Neuron (in vitro differentiated cells): ENCODE results near the gene ULBP1.
A peak's percentile ranks its signal among the peaks of the same experiment; 100 is the strongest.
"Not testable (repeated sequence)": the region's sequence is repeated elsewhere in the genome, so short reads cannot be mapped to it uniquely, and the experiment has no call there.

Source experiments
- H2AFZ ChIP-seq: one replicate; pipeline ENCODE4 v1.6.1; 2013; ENCODE audit warnings: low read depth, mild to moderate bottlenecking, inconsistent platforms, low read length, moderate library complexity
- H3K27me3 ChIP-seq: one replicate; pipeline ENCODE4 v1.6.1; 2013; ENCODE audit warnings: low read length; ENCODE audit not compliant: insufficient read depth
- H3K36me3 ChIP-seq: one replicate; pipeline ENCODE4 v1.6.1; 2013; ENCODE audit warnings: low read length; ENCODE audit not compliant: insufficient read depth
- H3K4me1 ChIP-seq: one replicate; pipeline ENCODE4 v1.6.1; 2013; ENCODE audit warnings: low read length; ENCODE audit not compliant: insufficient read depth
- H3K4me3 ChIP-seq: 2 replicates; pipeline ENCODE4 v1.5.1; 2013; ENCODE audit warnings: mild to moderate bottlenecking, low read length, moderate library complexity
- H3K9me3 ChIP-seq: one replicate; pipeline ENCODE4 v1.6.1; 2013; ENCODE audit warnings: low read length

ULBP1 gene

DNA sequence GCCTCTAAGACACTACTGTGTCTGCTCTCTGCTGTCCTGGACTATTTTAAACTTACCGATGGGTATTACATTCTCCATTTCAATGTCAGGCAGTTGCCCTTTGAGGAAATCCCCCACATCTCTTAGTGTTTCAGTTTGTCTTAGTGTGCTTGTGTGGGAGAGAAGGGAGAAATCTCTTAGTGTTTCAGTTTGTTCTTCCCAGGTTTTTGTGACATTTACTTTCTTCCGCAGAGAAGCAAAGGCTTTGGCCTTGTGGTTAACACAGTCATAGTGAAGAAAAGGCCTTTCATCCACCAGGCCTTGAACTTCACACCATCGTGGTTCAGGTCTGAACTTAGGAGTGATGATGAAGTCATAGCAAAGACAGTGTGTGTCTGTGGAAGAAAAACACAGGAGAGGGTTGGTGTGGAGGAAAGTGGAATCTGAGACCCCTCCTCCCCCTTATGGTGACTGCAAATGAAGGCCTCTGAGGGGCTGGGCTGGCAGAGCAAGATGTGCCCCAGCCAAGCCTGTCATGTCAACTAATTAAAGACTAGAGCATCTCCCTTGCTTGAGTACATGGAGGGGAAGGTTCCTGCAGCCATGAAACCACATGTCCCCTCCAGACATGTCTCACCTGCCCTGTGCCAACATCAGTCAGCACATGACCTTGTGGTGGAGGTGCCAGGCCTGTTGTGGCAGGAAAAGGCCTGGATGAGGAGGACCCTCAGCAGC lies 37.7 kb downstream of the ULBP1 start:
- Histone ChIP-seq H3K27me3 (peaks cover 2% of the 10 kb centered on the region), H3K36me3 (no peaks in the 10 kb centered on the region), H3K4me1 (peaks cover 5% of the 10 kb centered on the region), H3K9me3 (no peaks in the 10 kb centered on the region), H2AFZ (no peak overlapping the region), H3K4me3 (no peak overlapping the region)

DNA sequence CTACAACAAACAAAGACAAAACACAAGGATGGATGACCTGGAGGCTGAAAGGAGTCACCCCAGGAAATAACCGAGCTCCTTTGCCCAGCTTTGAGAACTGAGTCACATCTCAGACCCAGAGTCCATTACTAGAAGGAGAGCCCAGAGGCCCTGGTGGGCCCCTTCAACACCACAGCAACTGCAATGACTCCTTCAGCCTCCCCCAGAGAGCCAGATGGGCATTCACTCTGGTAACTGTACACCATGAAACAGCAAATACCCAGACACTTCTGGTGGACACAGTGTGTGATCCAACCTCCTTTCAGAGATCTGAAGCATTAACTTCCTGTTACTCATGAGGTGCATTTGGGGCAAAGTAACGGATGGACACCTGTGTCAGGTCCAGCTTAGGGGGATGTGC lies 39.0 kb downstream of the ULBP1 start:
- no peak overlapping the region for H3K4me3 ChIP-seq
- H3K4me1 ChIP-seq, result peaks cover 5% of the 10 kb centered on the region
- no peaks in the 10 kb centered on the region for H3K36me3 ChIP-seq
- no peak overlapping the region for H2AFZ ChIP-seq
- no peaks in the 10 kb centered on the region for H3K9me3 ChIP-seq
- peaks cover 3% of the 10 kb centered on the region for H3K27me3 ChIP-seq

GRCh38 chr6:150003599-150003998 lies 39.9 kb downstream of the ULBP1 start:
- not testable (repeated sequence) for H3K4me3 ChIP-seq, H2AFZ ChIP-seq, H3K4me1 ChIP-seq, H3K36me3 ChIP-seq, H3K9me3 ChIP-seq, H3K27me3 ChIP-seq

GRCh38 chr6:150004101-150004782 lies 40.5 kb downstream of the ULBP1 start:
- Histone ChIP-seq H3K4me3 (peak overlapping the region; percentile 58), H3K27me3 (peaks cover 9% of the 10 kb centered on the region), H3K9me3 (no peaks in the 10 kb centered on the region), H3K4me1 (peaks cover 5% of the 10 kb centered on the region), H3K36me3 (no peaks in the 10 kb centered on the region), H2AFZ (peak overlapping the region; percentile 79)

DNA sequence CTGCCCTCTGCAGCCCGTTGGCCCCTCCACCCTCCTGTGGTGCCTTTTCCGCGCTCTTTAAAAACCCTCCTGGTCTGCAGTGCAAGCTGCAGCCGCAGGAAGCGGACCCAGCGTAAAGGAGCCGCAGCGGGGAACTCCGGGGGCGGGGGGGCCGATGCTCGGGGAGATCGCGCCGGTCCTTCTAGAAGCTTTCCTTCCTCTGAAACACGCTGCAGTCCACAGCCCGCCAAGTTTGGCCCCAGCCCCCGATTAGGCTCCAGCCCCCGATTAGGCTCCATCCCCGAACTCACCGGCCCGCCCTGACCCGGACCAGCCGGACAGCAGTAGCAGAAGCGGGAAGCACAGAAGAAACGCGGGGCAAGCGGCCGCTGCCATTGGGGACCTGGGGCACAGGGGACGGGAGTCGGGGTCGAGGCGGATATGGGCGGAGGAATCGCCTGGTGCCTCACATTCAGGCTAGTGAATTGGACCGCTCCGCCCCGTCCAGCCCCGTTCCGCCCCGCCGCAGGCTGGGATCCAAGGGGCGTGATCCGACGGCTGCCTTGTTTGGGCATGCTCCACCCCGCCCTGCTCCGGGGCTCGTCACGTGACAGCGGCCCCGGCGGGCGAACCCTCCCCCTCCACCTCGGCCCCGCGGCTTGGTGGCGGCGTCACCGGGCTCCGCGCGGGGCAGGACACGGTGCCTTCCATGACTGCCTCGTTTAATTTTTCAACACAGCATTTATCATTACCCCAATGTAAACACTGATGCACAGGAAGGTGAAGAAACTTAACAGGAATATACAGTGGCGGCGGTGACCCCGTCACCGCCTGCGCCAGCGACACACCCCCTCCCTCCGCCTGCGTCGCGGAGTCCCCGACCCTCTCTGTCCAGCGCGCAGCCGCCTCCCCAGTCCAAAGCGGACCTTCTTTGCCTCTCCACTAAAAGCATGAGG lies 41.3 kb downstream of the ULBP1 start:
- H2AFZ ChIP-seq, result peak overlapping the region; percentile 79
- H3K4me3 ChIP-seq, result peak overlapping the region; percentile 58
- H3K27me3 ChIP-seq, result peaks cover 14% of the 10 kb centered on the region
- H3K9me3 ChIP-seq, result no peaks in the 10 kb centered on the region
- peaks cover 5% of the 10 kb centered on the region for H3K4me1 ChIP-seq
- no peaks in the 10 kb centered on the region for H3K36me3 ChIP-seq

DNA sequence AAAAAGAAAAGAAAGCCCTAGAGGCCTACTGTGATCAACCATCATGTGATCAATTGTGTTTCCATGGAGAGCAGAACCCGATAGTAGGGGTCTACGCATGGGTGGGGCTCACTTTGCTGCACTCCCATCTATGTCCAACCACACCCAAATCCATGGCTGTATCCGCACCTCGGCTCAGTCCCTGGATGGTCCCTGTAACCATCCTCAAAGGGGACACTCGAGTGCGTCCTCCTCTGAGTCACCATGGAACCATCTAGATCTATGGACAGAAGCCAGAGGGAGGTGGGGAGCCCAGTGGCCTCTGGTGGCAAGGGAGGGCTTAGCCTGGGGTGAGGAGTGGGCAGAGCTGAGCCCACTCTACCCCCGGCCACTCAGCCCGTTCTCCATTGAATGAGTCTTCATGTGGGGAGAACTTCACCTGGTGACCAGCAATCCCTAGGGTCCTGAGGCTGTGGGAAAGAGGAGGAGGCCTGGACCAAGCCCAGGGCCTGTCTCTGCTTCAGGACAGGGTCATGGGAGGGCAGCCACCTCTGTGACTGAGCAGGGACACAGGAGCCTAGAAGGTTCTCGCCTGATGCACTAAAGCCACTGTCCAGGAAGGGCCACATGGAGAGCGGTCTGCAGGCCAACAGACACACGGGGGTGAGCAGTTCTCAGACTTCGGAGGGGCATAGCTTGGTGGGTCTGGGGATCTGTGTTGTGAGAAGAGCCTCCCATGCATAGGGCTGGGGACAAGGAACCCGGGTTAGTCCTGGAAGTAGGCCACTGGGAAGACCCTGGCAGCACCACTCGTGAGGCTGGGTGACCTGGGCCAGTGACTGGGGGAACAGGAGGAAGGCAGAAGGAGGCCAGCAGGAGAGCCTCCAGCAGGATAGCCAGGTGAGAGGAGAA lies 42.3 kb downstream of the ULBP1 start:
- Histone ChIP-seq H2AFZ (peak overlapping the region; percentile 79), H3K27me3 (peaks cover 21% of the 10 kb centered on the region), H3K36me3 (no peaks in the 10 kb centered on the region), H3K9me3 (no peaks in the 10 kb centered on the region), H3K4me1 (peaks cover 5% of the 10 kb centered on the region), H3K4me3 (peak overlapping the region; percentile 58)

GRCh38 chr6:150006961-150007464 lies 43.3 kb downstream of the ULBP1 start:
- Histone ChIP-seq H2AFZ (no peak overlapping the region), H3K4me1 (peaks cover 5% of the 10 kb centered on the region), H3K9me3 (no peaks in the 10 kb centered on the region), H3K4me3 (no peak overlapping the region), H3K27me3 (peaks cover 29% of the 10 kb centered on the region), H3K36me3 (no peaks in the 10 kb centered on the region)

GRCh38 chr6:150008588-150008987 lies 44.8 kb downstream of the ULBP1 start:
- Histone ChIP-seq H3K9me3 (no peaks in the 10 kb centered on the region), H3K4me3 (no peak overlapping the region), H3K27me3 (peaks cover 42% of the 10 kb centered on the region), H2AFZ (no peak overlapping the region), H3K4me1 (peaks cover 5% of the 10 kb centered on the region), H3K36me3 (no peaks in the 10 kb centered on the region)

DNA sequence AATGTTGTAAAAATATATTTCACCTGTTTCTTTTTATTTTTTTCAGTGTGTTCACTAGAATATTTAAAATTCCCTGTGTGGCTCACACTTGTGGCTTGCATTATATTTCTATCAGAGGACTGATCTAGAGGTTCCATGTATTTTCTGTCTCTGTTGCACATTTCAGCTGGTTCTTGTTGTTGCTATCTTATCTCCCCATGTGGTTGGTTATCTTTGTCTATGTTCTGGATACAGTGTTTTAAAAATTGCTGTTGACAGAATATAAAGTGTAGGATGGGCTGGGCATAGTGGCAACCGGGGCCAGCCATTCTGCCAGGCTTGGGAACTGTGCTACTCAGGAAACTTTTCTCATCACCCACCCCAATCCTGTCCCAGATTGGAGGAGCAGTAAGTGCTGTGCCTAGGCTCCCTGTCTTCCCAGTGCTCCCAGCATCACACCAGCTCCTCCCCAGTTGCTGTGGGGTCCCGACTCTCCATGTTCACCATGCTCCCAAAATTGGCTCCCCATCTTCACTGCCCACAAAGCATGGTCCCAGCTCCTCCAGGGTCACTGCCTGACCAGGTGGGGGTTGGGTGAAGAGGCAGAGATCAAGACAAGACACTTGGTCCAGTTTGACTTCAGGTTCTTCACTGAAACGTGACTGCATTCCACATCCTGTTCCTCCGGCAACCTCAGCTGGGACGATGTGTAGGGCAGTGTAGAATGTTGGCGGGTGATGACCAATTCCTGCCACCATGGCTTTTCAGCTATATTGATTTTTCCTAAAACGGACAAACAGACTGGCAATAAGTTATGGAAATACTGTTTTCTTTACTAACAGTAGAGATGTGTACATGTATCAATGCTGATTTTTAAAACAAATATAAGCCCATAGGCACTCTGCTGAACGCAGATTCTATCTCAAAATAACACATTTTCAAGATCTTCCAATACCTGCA lies 49.4 kb downstream of the ULBP1 start:
- H3K9me3 ChIP-seq, H3K36me3 ChIP-seq, H2AFZ ChIP-seq, H3K4me1 ChIP-seq, H3K4me3 ChIP-seq: not testable (repeated sequence)
- H3K27me3 ChIP-seq, result peaks cover 71% of the 10 kb centered on the region

DNA sequence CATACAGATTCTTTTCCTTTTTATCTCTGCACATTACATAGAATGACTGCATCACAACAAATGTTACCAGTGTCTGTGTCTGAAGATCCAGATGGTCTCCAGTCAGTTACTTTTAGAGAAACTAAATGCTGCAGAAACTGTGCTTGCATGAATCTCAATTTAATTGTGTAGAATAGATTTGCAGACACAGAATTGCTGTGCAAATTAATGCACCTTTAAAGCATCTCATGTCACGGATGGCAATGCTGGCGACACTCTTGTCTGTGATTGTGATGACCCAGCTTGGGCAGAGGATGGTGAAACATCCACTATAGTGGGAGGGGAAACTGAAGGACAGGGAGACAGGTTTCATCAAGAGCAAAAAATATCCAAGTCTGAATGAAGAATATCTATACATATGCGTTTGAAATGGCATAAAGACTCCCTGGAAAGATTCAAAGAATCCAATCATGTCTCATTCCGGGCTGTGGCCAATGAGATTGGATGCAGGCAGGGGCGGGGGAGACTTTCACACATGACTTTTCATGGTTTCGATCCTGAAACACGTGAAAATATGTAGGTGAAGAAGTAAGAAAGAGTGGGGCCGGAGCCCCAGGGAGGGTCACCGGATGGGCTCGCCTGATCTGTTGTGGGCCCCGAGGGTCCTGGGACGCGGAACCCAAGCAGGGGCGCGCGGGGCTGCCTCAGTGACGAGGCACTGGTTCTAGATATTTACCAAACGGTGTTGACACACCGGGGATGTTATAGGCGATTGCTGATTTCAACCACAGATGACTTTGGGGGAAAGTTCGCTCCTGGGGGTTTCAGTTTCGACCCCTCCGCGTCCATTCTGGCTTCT lies 50.3 kb downstream of the ULBP1 start:
- not testable (repeated sequence) for H3K36me3 ChIP-seq, H3K9me3 ChIP-seq, H3K4me3 ChIP-seq, H3K4me1 ChIP-seq, H2AFZ ChIP-seq
- peaks cover 69% of the 10 kb centered on the region for H3K27me3 ChIP-seq

- H3K36me3 ChIP-seq, H3K9me3 ChIP-seq, H2AFZ ChIP-seq, H3K4me3 ChIP-seq, H3K4me1 ChIP-seq: not testable (repeated sequence)
- peaks cover 70% of the 10 kb centered on the region for H3K27me3 ChIP-seq
These were observed 51.0 kb downstream of the ULBP1 start for GRCh38 chr6:150014623-150015280.
